Hair follicular keratinocyte (primary cell): ENCODE results near the gene ADPRS. TPM values are rescaled to one million over a fixed set of nuclear protein-coding genes. Genes with fewer than 3 reads are reported as not detected.

Experiments
- total RNA-seq: library from RNA; depleted of rRNA; stranded (reverse); fragments of >200 nt; gene quantifications from 2 replicates; pipeline ENCODE4 v1.2.3, GENCODE V29; 2015

Gene ADPRS
- 55.2 and 60.7 TPM in 2 replicates for total RNA-seq

GRCh38 chr1:36088577-36089392 lies at the start of gene ADPRS:
Gene ADPRS, plus strand, starts transcription at chr1:36088892. Its CDS starts 13 bp downstream, at chr1:36088905.

GRCh38 chr1:36083635-36084496 lies 4.8 kb upstream of the ADPRS start, which contains the start of gene TEKT2:
Gene TEKT2, plus strand, starts transcription at chr1:36084094. Its CDS starts 828 bp downstream, at chr1:36084922.

GRCh38 chr1:36125129-36125991 lies 36.7 kb downstream of the ADPRS start, which contains the start of gene COL8A2:
Gene COL8A2, minus strand, starts transcription at chr1:36125222. Its CDS starts 24,980 bp downstream, at chr1:36100242.

Other genes with a start within 250 kb of the ADPRS start
- 10.7 and 11.6 TPM in 2 replicates for gene AGO1, start 205.7 kb upstream of the ADPRS start, total RNA-seq
- 5.3 and 13.1 TPM in 2 replicates for gene AGO3, start 157.8 kb upstream of the ADPRS start, total RNA-seq
- 0.08 and 0.16 TPM in 2 replicates for gene TEKT2, start 4.8 kb upstream of the ADPRS start, total RNA-seq
- gene COL8A2, start 36.3 kb downstream of the ADPRS start, total RNA-seq = 4.8 and 11.9 TPM in 2 replicates
- gene TRAPPC3, start 60.6 kb downstream of the ADPRS start, total RNA-seq = 142 and 150 TPM in 2 replicates
- gene MAP7D1, start 67.3 kb downstream of the ADPRS start, total RNA-seq = 366 and 380 TPM in 2 replicates
- gene THRAP3, start 135.6 kb downstream of the ADPRS start, total RNA-seq = 72.9 and 81.9 TPM in 2 replicates
- 1.9 and 3.1 TPM in 2 replicates for gene SH3D21, start 217.5 kb downstream of the ADPRS start, total RNA-seq
- gene EVA1B, start 234.8 kb downstream of the ADPRS start, total RNA-seq = 20.1 and 36.5 TPM in 2 replicates